Fibroblast of mammary gland (primary cell): ENCODE measurements around the gene TMTC1.

ENCODE experiments used
- DNase-seq: peaks from one replicate; pipeline ENCODE4 v3.0.0-alpha.2; 2010; ENCODE audit warnings: low read depth
- H3K4me3 ChIP-seq: 2 replicates; pipeline ENCODE4 v1.5.1; 2011; ENCODE audit warnings: low read depth, mild to moderate bottlenecking, low read length, moderate library complexity; ENCODE audit not compliant: control insufficient read depth
- TF ChIP-seq, protein P1 (sequence below): conservative IDR thresholded peaks from 2 replicates; pipeline ENCODE4 v1.5.1; 2011; ENCODE audit warnings: low read depth, low read length, inconsistent platforms; ENCODE audit not compliant: control insufficient read depth, insufficient read depth

Gene TMTC1

DNA sequence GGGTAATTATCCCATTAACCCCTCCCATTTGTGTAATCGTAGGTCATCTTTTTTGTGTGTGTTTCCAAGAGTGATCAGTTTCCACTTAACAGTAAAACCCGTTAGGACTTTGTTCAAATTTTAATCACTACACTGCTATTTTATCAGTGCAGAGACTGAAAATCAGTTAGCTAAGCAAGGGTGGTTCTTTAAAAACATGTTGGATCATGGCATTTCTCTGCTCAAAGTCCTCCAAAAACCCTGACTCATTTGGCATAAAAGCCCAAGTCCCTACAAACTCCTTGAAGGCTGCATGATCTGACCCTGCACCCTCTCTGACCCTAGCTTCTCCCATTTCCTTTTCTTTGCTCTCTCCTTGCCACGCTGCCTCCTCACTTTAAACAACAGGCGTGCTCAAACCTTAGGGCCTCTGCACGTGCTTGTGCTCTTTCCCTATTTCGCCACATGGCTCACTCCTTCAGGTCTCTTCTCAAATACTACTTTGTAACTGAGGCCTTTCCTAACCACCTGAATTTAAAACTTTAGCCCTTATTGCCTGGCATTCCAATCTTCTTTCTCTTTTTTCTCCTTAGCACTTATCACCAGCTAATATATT is 273.1 kb downstream of the TMTC1 start:
- H3K4me3 ChIP-seq, result no peak overlapping the region
- TF ChIP-seq, protein P1, sequence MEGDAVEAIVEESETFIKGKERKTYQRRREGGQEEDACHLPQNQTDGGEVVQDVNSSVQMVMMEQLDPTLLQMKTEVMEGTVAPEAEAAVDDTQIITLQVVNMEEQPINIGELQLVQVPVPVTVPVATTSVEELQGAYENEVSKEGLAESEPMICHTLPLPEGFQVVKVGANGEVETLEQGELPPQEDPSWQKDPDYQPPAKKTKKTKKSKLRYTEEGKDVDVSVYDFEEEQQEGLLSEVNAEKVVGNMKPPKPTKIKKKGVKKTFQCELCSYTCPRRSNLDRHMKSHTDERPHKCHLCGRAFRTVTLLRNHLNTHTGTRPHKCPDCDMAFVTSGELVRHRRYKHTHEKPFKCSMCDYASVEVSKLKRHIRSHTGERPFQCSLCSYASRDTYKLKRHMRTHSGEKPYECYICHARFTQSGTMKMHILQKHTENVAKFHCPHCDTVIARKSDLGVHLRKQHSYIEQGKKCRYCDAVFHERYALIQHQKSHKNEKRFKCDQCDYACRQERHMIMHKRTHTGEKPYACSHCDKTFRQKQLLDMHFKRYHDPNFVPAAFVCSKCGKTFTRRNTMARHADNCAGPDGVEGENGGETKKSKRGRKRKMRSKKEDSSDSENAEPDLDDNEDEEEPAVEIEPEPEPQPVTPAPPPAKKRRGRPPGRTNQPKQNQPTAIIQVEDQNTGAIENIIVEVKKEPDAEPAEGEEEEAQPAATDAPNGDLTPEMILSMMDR, result no peak
- DNase-seq, result peak; percentile 8

DNA sequence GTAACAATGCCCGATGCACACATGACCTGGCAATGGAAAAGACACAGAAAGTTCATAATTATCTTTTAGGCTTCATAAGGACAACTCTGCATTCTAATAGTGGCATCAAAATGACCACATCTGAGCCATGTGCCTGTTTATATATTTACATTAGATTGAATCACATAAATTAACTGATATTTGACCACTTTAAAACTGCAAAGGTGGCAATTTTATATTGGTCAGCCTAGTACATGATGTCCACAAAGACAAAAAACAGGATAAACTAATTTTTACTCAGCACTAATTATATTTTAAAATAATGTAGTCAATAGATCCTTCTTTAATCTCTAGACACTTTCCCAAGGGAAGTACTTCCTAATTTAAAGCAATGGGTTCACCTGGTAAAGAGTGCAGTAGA is 274.2 kb downstream of the TMTC1 start:
- H3K4me3 ChIP-seq, result no peak overlapping the region
- TF ChIP-seq, protein P1, result no peak
- no peak for DNase-seq

- TF ChIP-seq, protein P1, result no peak
- no peak overlapping the region for H3K4me3 ChIP-seq
- no peak for DNase-seq
These were observed 274.8 kb downstream of the TMTC1 start for GRCh38 chr12:29508949-29509348.

- peak; percentile 8 for DNase-seq
- TF ChIP-seq, protein P1, result no peak
These were observed 278.6 kb downstream of the TMTC1 start for GRCh38 chr12:29505122-29505521.

GRCh38 chr12:29503283-29503682 is 280.5 kb downstream of the TMTC1 start:
- TF ChIP-seq, protein P1, result no peak
- no peak for DNase-seq
- no peak overlapping the region for H3K4me3 ChIP-seq

More at GRCh38 chr12:29505122-29505521, 278.6 kb downstream of the TMTC1 start:
- H3K4me3 ChIP-seq, result no peak overlapping the region

DNA sequence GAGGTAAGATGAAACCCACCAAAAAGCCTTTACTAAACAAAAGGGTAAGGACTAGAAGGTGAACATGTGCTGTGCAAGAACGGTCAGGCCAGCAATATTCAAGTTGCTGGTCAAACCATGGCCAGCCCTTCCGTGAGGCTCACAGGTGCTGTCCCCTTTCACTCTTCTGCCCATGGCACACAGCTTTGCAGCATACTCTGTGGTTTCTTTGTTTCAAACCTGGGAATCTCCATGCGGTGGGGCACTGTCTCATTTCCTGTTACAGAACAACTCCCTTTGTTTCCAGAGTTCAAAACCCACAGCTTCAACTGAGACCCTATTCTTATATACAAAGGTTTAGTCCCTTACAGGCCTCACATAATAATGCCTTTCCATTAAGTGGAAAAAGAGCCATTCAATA is 284.5 kb downstream of the TMTC1 start:
- TF ChIP-seq, protein P1, result no peak
- no peak overlapping the region for H3K4me3 ChIP-seq
- DNase-seq, result no peak

DNA sequence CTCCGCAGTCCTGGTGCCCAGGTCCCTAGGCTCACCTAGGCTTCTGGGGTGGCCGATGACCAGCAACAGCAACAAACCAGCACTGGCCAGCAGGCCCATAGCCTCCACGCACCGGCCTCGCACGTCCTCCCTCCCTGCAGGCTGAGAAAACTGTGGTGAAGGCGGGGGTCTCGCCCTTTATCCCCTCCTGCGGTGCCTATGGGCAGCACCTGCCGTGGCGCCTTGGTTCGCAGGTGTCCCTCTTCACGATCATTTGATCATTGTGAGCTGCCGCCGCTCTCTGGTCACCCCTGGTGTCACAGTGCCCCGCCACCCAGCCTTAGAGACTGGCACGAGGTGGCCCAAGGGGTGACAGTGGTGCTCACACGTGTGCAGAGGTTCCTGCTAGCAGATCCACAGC is 286.2 kb downstream of the TMTC1 start, which contains the start of gene OVCH1:
Gene OVCH1, minus strand, starts transcription at position 99 of the 400 bp plus-strand sequence. Its CDS starts 0 bp downstream, at position 99.
- no peak within 1 kb of the TSS for H3K4me3 ChIP-seq
- no peak for DNase-seq
- TF ChIP-seq, protein P1, result no peak
